Measurements from ENCODE around the gene TIMM10.
"Not testable (repeated sequence)": the region's sequence is repeated elsewhere in the genome, so short reads cannot be mapped to it uniquely, and the experiment has no call there.

TIMM10 gene

DNA sequence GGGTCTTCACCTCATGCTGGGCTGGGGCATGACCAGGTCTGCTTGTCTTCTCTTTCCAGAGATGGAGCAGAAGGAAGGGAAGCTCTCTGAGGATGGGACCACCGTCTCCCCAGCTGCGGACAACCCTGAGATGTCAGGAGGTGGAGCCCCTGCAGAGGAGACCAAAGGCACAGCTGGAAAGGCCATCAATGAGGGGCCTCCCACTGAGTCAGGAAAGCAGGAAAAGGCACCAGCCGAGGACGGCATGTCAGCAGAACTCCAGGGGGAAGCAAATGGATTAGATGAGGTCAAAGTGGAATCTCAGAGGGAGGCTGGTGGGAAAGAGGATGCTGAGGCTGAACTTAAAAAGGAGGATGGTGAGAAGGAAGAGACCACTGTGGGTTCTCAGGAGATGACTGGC, 12.0 kb upstream of the TIMM10 start:
- DNase-seq (ENCODE audit: low read depth in 2 of 2) = no peak

GRCh38 chr11:57541169-57541568, 10.6 kb upstream of the TIMM10 start:
- DNase-seq (ENCODE audit: low read depth in 2 of 2) = no peak

- DNase-seq (ENCODE audit: low read depth in 2 of 2) = no peak
Measured at GRCh38 chr11:57539342-57539741, 8.8 kb upstream of the TIMM10 start.

DNA sequence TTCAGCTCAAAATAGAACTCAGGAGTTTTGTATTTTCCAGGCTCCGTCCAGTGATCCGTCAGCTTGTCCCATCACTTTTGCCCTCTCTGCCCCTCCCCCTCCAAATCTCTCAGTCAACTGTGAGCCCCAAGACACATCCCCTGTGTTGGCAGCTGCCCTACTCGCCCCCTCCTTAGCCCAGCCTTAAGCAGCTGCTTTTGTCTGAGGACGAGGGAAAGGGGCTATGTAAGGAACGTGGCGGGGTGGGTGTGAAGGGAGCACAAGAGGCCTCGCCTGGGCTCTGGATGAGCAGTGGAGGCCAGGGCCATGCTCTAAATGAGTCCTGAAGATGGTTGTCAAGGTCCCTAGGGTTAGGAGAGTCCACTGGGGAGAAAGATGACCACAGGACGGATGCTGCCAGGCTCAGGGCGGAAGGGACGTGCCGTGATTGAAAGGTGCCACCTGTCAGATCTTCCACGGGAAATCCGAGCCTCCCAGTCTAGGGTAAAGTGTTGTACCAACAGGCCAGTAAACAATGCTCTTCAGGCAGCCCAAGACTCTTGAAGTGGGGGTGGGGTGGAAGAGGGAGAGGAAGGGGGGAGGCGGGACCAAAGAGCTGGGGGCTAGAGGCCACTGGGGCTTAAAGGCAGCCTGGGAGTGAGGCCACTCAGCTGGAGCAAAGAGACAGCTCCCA, 6.5 kb upstream of the TIMM10 start, which contains the start of gene SMTNL1:
SMTNL1 (plus strand) TSS at position 649 of the 673 bp plus-strand sequence. CDS start 5,048 bp downstream, outside the sequence.
- DNase-seq (ENCODE audit: low read depth in 2 of 2) = no peak

DNA sequence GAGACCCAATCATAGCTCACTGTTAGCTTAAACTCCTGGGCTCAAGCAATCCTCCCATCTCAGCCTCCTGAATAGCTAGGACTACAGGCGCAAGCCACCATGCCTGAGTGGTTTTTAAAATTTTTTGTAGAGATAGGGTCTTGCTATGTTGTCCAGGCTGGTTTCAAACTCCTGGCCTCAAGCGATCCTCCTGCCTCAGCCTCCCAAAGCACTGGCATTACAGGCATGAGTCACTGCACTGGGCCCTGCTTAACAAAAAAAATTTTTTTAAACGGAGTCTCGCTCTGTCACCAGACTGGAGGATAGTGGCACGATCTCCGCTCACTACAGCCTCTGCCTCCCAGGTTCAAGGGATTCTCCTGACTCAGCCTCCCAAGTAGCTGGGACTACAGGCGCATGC, 3.9 kb upstream of the TIMM10 start:
- DNase-seq (ENCODE audit: low read depth in 2 of 2) = not testable (repeated sequence)

DNA sequence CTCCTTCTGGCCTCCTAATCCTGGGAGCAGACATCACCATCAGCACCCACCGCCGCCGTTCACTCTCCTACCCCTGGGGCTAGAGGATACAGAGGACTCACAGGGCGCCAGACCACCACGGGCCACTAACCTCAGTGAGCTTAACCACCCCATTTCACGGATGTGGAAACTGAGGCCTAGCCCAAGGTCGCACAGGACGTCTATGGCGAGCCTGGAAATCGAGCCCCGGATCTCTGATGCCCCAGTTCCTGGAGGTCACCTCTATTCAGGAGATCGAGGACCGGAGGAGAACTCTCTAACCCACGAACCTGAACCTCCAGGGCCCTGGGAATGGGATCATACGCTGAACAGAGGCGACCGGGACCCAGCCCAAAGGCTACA, 349 bp downstream of the TIMM10 start:
- DNase-seq (ENCODE audit: low read depth in 2 of 2) = no peak

GRCh38 chr11:57529012-57529411, 1.5 kb downstream of the TIMM10 start:
- DNase-seq (ENCODE audit: low read depth in 2 of 2) = no peak

- DNase-seq (ENCODE audit: low read depth in 2 of 2) = peak; percentile 62 to 72
Measured at GRCh38 chr11:57527056-57527631, 3.4 kb downstream of the TIMM10 start.

DNA sequence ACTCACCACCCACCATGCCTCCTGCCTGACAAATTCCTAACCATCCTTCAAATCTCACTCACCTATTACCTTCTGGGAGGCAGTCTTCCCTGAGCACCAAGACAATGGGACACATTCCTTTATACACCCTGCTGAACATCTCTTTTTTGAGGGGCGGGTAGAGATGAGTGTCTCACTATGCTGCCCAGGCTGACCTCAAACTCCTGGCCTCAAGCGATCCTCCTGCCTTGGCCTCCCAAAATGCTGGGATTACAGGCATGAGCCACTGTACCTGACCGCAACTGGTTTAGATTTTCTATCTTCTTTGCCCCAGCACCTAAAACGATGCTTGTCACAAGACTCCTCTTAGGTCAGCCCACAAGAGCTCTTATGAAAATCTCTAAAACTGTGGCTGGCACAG, 7.1 kb downstream of the TIMM10 start:
- no peak for DNase-seq (ENCODE audit: low read depth in 2 of 2)

DNA sequence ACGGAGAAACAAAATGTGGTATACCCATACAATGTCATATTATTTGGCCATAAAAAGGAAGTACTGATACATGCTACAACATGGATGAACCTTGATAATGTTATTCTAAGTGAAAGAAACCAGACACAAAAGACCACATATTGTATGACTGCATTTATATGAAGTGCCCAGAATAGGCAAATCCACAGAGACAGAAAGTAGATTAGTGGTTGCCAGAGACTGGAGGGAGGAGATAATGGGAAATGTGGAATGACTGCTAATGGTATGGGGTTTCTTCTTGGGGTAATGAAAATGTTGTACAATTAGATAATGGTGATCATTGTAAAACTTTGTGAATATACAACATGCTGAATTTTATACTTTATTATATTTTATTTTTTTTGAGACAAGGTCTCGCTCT, 9.4 kb downstream of the TIMM10 start:
- no peak for DNase-seq (ENCODE audit: low read depth in 2 of 2)

GRCh38 chr11:57516061-57516443, 14.5 kb downstream of the TIMM10 start:
- DNase-seq (ENCODE audit: low read depth in 2 of 2) = no peak

GRCh38 chr11:57515332-57516060, 15.1 kb downstream of the TIMM10 start, which contains the start of gene SLC43A1:
SLC43A1 (minus strand) TSS chr11:57515702; CDS start chr11:57514111, 1,591 bp downstream.
- DNase-seq (ENCODE audit: low read depth in 2 of 2) = peak in 1 of 2 donors; percentile 37

- DNase-seq (ENCODE audit: low read depth in 2 of 2) = peak in 1 of 2 donors; percentile 48
Measured at GRCh38 chr11:57514538-57515331, 15.8 kb downstream of the TIMM10 start.

DNA sequence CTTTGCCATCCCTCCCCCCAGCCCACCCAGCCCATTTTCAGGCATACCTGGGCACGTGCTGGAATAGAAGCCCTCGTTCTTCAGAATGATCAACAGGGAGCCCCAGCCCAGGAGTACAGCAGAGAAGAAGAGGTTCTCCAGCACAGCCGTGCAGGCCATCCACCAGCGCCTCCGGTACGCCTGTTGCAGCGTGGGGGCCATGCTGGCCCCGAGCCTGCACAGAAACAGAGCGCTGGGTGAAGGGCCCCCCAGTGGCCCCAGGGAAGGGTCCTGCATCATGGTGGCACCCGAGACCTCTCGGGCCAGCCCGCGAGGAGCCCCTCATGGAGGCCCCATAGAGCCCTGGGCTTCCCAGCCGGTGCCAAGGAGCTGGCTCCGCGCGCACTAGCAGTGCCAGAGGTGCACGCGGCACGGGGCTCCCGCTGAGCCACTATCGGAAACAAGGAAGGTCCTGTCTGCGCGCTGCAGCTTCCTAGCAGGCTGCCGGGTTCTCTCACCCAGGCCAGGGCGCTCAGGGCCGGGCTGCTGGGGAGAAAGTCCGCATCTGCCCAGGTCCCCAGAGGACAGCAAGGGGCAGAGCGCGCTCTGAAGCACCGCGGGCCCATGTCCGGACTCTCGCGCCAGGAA, 16.5 kb downstream of the TIMM10 start:
- peak in 1 of 2 donors; percentile 23 for DNase-seq (ENCODE audit: low read depth in 2 of 2)

- no peak for DNase-seq (ENCODE audit: low read depth in 2 of 2)
Measured at GRCh38 chr11:57513452-57513795, 17.1 kb downstream of the TIMM10 start.

GRCh38 chr11:57512646-57513451, 17.7 kb downstream of the TIMM10 start:
- DNase-seq (ENCODE audit: low read depth in 2 of 2) = no peak

DNA sequence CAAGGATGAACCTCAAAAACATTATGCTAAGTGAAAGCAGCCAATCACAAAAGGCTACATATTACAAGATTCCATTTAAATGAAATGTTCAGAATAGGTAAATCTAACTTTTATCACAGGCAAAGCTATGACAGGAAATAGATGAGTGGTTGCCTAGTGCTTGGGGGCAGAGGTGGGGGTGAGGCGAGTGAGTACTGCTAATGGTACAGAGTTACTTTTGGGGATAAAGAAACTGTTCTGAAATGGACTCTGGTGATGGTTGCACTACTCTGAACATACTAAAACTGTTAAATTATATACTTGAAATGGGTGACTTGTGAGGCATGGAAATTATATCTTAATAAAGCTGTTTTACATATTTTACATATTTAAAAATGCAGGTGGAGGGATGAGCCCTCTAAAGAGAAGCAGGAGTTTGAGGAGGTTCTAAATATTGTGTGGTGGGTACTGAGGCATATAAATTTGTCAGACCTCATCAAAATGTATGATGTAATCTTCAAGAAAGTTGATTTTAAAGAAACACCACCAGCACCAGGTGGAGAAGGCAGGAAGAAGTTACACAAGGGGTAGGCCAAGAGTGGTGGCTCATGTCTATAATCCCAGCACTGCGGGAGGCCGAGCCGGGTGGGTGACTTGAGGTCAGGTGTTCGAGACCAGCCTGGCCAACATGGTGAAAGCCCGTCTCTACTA, 18.7 kb downstream of the TIMM10 start:
- DNase-seq (ENCODE audit: low read depth in 2 of 2) = no peak

GRCh38 chr11:57508341-57509170, 22.0 kb downstream of the TIMM10 start:
- DNase-seq (ENCODE audit: low read depth in 2 of 2) = no peak

GRCh38 chr11:57506522-57506921, 24.0 kb downstream of the TIMM10 start:
- no peak for DNase-seq (ENCODE audit: low read depth in 2 of 2)
